GM21723 (cell line): ENCODE data around the gene GSTM3.

ENCODE experiments used
- ATAC-seq: cut with Tn5 transposase; IDR thresholded peaks from one replicate; pipeline ENCODE4 v1.9.1; 2021; ENCODE audit warnings: mild to moderate bottlenecking, moderate library complexity; ENCODE audit not compliant: unreplicated experiment

The GSTM3 gene

DNA sequence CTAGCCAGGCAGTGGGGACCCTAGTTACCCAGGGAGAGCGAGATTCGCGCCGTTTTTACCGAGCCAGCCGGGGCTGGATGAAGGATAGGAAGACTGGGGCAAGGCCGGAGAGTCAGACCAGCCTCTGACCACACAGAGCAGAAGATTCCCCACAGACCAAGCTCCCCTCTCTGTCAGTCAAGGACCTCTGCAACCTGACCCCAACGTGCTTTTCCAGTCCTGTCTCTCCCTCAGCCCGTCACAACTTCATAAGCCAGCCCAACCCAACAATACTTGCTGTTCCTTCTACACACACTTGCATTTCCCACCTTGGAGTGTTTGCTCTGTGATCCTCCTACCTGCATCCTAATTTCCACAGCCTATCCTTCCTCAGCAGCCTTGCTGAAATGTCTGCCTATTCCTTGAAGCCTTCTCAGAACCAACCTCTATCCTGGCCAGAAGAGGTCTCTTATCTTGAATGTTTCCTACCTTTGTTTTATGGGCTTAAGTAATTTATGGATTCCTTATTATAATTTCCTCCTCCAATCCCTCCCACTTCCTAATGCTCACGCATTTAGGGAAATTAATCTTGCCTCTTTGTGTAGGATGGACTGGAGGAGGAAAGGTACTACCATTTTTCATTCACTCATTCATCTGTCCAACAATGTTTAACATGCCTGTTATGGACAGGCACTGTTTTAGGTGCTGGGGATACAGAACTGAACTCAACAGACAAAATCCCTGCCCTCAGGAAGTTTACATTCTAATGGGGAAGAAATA, at the start of gene GSTM3:
TSS of gene GSTM3 (minus strand) at position 424 of the 759 bp plus-strand sequence. CDS start 751 bp downstream, outside the sequence.
- no peak for ATAC-seq

DNA sequence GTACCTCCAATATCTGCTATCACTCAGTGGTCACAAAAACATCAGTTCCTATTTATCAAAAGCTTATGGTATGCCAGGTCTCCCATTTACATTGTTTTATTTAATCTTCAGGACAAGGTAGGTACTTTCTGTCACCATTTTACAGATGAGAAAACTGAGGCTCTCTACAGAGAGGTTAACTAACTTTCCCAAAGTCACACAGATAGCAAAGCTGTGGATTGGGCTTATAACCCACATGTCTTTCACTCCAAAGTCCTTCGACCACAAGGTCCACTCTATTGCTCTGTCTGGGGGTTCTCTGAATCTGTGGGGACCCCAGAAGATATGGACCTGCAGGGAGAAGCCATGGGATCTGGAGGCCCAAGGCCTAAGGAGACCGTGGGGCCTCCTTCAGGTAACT, 49.5 kb upstream of the GSTM3 start:
- no peak for ATAC-seq

DNA sequence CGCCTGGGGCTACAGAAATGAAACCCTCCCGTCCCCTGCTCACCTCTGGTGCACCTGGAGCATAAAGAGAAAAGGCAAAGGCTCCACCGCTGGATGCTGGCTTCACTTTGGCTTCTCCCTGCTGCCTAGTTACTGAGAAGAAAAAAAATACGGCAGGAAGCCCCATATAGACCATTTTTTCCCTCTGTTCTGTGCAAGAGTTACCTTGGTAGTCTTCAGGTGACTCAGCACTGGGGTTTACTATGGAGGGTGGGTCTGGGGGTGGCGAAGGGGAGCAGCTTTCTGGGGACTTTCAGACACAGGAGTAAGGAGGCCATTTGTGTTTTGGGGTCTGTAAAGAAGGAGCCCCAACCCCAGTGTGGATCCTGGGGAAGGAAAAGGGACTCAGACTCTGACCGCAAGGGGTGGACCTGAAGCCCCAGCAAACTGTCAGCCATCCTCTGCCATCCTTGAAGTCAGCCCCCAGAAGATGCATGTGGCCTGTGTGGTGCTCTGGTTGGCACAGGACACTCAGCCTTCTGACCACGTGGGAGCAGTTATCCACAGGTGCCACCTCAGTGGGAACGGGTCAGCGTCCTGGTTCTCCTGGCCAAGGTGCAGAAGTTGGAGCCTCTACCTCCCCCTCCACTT, 48.8 kb upstream of the GSTM3 start:
- no peak for ATAC-seq

DNA sequence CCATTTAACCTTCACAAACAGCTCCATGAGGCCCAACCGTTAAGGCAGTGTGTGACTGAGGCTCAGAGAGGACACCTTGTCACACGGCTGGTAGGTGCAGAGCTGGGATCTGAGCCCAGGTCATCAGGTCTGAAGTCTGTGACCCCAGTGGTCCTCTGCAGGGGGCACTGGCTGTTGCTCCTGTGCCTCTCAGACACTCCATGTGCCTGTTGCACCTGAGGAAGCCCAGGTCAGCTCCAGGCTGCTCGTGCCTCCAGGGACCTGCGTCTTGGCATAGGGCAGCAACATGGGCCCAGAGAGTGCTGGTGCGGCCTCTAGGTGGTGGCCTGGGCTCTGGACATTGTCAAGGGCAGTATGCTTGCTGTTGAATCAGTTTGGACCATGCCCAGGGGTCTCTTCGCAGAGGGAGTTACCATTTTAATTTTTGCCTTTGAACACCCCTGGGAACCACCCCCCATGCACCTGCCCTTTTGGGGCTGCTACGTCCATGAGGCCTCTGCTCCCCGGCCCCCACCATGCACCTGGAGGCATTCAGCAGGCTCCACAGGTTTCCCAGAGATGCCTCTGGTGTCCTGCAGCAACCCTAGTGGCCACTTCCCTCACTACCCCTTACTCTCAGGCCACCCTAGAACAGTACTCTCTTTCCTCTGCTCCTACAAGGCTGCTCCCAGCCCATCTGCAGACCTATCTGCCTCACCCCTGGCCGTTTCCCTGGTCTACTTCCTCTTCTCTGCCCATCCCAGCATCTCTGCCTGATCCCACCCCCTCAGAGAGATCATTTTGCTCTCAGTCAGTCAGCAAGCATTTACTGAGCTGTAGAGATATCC, 48.1 kb upstream of the GSTM3 start:
- ATAC-seq: no peak

- ATAC-seq: no peak
Measured at GRCh38 chr1:109787845-109788601, 47.2 kb upstream of the GSTM3 start.

DNA sequence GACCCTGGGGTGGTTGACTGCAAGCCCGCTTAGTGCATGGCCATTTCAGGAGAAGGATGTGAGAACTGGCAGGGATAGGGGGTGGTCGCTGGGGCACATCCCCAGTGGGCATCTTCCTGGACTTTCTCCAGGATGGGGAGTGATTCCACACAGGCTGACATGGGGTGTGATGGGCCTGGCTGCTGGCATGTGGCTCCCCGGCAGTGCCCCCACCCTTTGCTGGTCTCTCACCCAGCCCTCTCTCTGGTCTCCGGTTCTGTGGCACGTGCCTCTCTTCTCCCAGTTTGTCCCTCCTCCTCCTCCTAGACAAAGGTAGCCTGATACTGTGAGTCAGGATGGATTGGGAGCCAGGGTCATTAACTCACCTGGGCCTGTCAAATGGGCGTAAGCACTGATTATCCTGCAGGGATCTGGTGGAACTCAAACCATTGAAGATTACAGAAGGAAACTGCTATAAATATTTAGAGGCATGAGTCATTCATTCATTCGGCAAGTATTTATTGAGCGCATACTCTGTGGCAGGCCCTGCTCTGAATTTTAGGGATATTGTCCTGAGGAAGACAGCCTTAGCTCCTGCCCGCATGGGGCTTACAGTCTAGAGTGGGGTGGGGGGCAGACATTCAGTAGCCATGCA, 46.5 kb upstream of the GSTM3 start:
- ATAC-seq: no peak

GRCh38 chr1:109786531-109787021, 45.7 kb upstream of the GSTM3 start:
- no peak for ATAC-seq

DNA sequence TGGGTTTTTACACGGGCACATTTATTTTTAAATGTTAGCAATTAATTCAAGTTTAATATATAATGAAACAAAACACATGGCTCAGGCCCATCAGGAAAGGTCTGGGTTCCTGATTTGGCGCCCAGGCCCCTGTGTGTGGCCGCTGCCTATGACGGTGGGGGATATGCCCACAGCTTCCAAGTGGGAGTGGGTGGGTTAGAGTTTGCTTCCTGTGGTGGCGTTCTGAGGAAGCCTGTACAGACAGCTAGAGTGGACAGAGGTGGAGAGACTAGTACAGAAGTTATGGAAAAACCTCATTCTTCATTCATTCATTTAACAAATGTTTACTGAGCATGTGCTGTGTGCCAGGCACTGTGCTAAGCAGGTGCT, 45.3 kb upstream of the GSTM3 start:
- ATAC-seq: no peak

- no peak for ATAC-seq
Measured at GRCh38 chr1:109785446-109786111, 44.7 kb upstream of the GSTM3 start.

GRCh38 chr1:109784551-109785252, 43.9 kb upstream of the GSTM3 start:
- ATAC-seq: no peak

DNA sequence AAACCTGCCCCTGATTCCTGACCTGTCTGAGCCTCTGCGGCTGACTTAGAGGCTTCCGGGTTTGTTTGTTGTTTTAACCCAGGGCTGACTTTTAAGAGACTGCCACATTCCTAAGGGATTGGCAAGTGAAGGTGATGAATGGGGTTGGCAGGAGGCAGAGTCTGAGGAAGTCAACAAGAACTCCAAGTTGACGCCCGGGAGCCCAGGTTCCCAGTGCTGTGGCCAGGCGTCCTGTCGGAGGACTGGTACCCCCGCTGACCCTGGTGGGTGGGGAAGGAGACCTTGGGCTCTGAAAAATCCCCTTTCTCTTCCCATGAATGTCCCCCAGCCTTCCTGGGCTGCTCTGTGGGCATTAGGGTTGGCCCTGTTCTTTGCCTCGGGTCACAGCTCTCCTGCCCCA, 42.6 kb upstream of the GSTM3 start:
- ATAC-seq: no peak

GRCh38 chr1:109782927-109783326, 42.1 kb upstream of the GSTM3 start:
- no peak for ATAC-seq

GRCh38 chr1:109782514-109782913, 41.7 kb upstream of the GSTM3 start:
- no peak for ATAC-seq

DNA sequence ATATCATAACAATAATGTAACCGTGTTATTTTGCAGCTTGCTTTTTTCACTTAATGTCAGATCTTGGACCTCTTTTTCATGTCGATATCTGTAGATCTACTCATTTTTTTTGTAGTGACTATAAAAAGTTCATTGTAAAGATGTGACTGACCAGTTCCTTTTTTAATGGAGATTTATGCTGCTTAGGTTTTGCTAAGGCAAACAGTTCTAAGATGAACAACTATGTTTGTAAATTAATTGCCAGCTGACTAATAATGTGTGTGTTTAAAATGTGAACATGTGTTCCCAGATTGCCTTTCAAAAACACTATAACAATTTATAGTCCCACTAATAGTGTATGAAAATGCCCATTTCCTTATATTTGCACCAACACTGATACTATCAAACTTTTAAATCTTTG, 41.0 kb upstream of the GSTM3 start:
- ATAC-seq: no peak

GRCh38 chr1:109780982-109781381, 40.1 kb upstream of the GSTM3 start:
- no peak for ATAC-seq

DNA sequence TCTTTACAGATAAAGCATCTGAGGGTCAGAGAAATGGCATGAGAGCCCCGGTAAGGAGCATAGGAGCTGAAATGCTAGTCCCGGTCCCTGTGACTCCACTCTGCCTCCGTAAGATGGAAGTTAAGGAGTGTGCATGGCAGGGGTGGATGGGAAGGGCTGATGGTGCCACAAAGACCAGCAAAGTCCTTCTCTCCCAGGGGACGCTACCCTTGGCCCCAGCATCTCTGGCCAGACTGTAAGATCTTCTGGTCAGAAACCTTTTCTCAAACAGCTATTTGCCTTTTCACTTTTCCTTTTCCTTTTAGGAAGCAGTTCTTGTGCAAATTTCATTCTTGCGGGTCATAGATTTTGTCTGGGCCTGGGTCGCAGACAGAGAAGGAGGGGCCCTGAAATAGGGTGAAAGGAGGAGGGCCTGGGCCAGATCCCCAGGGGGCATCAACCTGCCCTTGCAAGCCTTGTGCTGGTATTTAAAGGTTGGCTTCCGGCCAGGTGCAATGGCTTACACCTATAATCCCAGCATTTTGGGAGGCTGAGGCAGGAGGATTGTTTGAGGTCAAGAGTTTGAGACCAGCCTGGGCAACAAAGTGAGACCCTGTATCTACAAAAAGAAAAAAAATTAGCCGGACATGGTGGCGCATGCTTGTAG, 37.3 kb upstream of the GSTM3 start:
- no peak for ATAC-seq

GRCh38 chr1:109777436-109777835, 36.6 kb upstream of the GSTM3 start:
- no peak for ATAC-seq

DNA sequence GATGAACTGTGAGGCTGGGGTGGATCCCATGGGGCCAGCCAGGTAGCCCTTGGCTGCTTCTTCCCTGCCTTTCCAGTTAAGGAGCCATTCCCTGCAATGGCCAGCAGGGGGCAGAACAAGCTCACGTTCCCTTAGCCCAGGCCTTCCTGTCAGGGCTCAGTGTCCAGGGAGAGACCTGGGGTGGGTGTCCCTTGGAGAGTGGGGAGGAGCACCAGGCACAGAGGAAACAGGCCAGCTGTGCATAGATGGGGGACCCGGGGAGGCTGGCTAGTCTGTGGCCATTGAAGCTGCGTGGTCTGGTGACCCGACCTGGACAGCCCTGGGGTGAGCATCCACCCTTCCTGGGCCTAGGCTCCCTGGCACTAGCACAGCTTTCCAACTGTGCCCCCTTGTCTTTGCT, 36.1 kb upstream of the GSTM3 start:
- ATAC-seq: peak; percentile 77
